SKM-1 treated with dmso at 0.1 percent for 144 hours (cell line): ENCODE results near the gene SOX13.
"Not testable (repeated sequence)": the region's sequence is repeated elsewhere in the genome, so short reads cannot be mapped to it uniquely, and the experiment has no call there.

Source experiments
- DNase-seq: peaks from one replicate; lab custom pipeline; 2025; ENCODE audit not compliant: unreplicated experiment; lab: John Stamatoyannopoulos, UW

The SOX13 gene

GRCh38 chr1:204072931-204073836 is at the start of gene SOX13:
TSS of gene SOX13 (plus strand) at chr1:204073115. CDS start at chr1:204112916, 39,801 bp downstream.
- DNase-seq: peak; percentile 79

GRCh38 chr1:204025917-204026707 is 46.8 kb upstream of the SOX13 start:
- no peak for DNase-seq

GRCh38 chr1:204027446-204027845 is 45.5 kb upstream of the SOX13 start:
- no peak for DNase-seq

GRCh38 chr1:204029016-204029415 is 43.9 kb upstream of the SOX13 start:
- DNase-seq: no peak

- DNase-seq: no peak
Measured at GRCh38 chr1:204031098-204031710, 41.7 kb upstream of the SOX13 start.

- DNase-seq: no peak
Measured at GRCh38 chr1:204032642-204033235, 40.2 kb upstream of the SOX13 start.

GRCh38 chr1:204033306-204033705 is 39.6 kb upstream of the SOX13 start:
- no peak for DNase-seq

- DNase-seq: no peak
Measured at GRCh38 chr1:204036882-204037655, 35.8 kb upstream of the SOX13 start.

- no peak for DNase-seq
Measured at GRCh38 chr1:204041232-204041767, 31.6 kb upstream of the SOX13 start.

GRCh38 chr1:204041803-204042505 is 31.0 kb upstream of the SOX13 start:
- DNase-seq: no peak

GRCh38 chr1:204042516-204042915 is 30.4 kb upstream of the SOX13 start:
- no peak for DNase-seq

GRCh38 chr1:204043680-204044079 is 29.2 kb upstream of the SOX13 start:
- DNase-seq: no peak

GRCh38 chr1:204044448-204044847 is 28.5 kb upstream of the SOX13 start:
- DNase-seq: no peak

GRCh38 chr1:204045430-204045829 is 27.5 kb upstream of the SOX13 start:
- no peak for DNase-seq

GRCh38 chr1:204046346-204046745 is 26.6 kb upstream of the SOX13 start:
- DNase-seq: no peak

GRCh38 chr1:204048796-204049195 is 24.1 kb upstream of the SOX13 start:
- not testable (repeated sequence) for DNase-seq

GRCh38 chr1:204051258-204051657 is 21.7 kb upstream of the SOX13 start:
- no peak for DNase-seq

GRCh38 chr1:204051718-204052117 is 21.2 kb upstream of the SOX13 start:
- DNase-seq: no peak

- DNase-seq: no peak
Measured at GRCh38 chr1:204053893-204054292, 19.0 kb upstream of the SOX13 start.
